Fibroblast of mammary gland (primary cell): ENCODE measurements around the gene PCIF1.

ENCODE experiments used
- DNase-seq: peaks from one replicate; pipeline ENCODE4 v3.0.0-alpha.2; 2010; ENCODE audit warnings: low read depth
- H3K4me3 ChIP-seq: 2 replicates; pipeline ENCODE4 v1.5.1; 2011; ENCODE audit warnings: low read depth, mild to moderate bottlenecking, low read length, moderate library complexity; ENCODE audit not compliant: control insufficient read depth
- CTCF ChIP-seq: conservative IDR thresholded peaks from 2 replicates; pipeline ENCODE4 v1.5.1; 2011; ENCODE audit warnings: low read depth, low read length, inconsistent platforms; ENCODE audit not compliant: control insufficient read depth, insufficient read depth

The PCIF1 gene

GRCh38 chr20:45963059-45964005, 28.8 kb downstream of the PCIF1 start:
- TF ChIP-seq CTCF, result peak; percentile 34
- no peak overlapping the region for H3K4me3 ChIP-seq
- peak; percentile 59 for DNase-seq

GRCh38 chr20:45964006-45964400, 29.5 kb downstream of the PCIF1 start:
- DNase-seq, result no peak
- no peak for TF ChIP-seq CTCF

GRCh38 chr20:45965169-45966002, 30.9 kb downstream of the PCIF1 start:
- no peak for TF ChIP-seq CTCF
- H3K4me3 ChIP-seq, result no peak overlapping the region
- DNase-seq, result no peak

More at GRCh38 chr20:45964006-45964400, 29.5 kb downstream of the PCIF1 start:
- no peak overlapping the region for H3K4me3 ChIP-seq

- no peak for TF ChIP-seq CTCF
- no peak overlapping the region for H3K4me3 ChIP-seq
- no peak for DNase-seq
These were observed 33.1 kb downstream of the PCIF1 start for GRCh38 chr20:45967551-45968080.

GRCh38 chr20:45968081-45968671, 33.7 kb downstream of the PCIF1 start:
- peak; percentile 37 for DNase-seq
- no peak for TF ChIP-seq CTCF
- no peak overlapping the region for H3K4me3 ChIP-seq
